ENCODE data around the gene LRCH4. TPM values are rescaled to one million over a fixed set of nuclear protein-coding genes. Genes with fewer than 3 reads are reported as not detected.

Gene LRCH4
- total RNA-seq, 2 experiments from 2014 or later, result 313 to 317 TPM

DNA sequence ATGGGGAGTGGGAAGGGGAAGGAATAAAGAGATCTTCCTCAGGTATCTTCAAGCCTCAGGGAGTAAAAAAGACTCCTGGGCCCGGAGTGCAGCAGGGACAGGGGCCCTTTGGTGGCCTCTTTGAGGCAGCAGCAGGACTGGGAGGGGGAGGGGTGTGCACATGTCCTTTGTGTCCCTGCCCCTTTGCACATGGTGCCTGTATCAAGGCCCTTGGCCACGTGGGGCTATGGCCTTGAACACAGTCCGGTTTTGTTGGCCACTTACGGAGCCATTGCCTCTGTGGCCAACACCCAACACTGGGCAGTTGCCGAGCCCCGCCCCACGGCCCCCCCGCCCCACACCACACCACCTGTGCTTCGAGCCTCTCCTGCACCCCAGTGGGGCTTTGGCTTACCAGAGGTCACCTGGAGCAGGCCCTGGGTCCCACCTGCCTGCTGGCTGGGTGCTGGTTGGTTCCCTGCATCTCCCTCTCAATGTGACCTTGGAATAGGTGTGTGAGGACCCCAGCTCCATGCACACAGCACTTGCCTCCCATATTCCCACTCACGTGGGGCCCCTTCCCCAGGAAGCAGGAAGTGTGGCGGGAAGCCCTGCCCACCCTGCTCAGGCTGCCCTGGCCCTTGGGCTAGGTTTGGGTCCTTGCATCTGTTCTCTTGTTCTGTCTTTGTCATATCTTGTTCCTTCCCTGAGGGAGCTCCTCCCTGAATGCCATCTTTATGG is 17.6 kb downstream of the LRCH4 start:
- H3K27ac Mint-ChIP-seq, result peak overlapping the region; percentile 72
- Histone ChIP-seq H3K27ac (ENCODE audit: low read depth in 1 of 2, low read length in 2 of 2) (peak overlapping the region in 1 of 2 donors; percentile 66), H3K4me3 (ENCODE audit: low read length) (no peak overlapping the region), H3K9me3 (ENCODE audit: control insufficient read depth in 1 of 2, insufficient read depth in 1 of 2, low read length in 2 of 2) (no peaks in the 10 kb centered on the region), H3K27me3 (ENCODE audit: control insufficient read depth in 1 of 2, insufficient read depth in 2 of 2, low read length in 2 of 2) (no peaks in the 10 kb centered on the region), H3K4me1 (ENCODE audit: insufficient read depth, low read length) (peaks cover 63% of the 10 kb centered on the region), H3K36me3 (ENCODE audit: insufficient read depth, low read length) (peaks cover 21% of the 10 kb centered on the region)
- DNase-seq (no peak), ATAC-seq (ENCODE audit: poor library complexity) (no peak)
- H3K36me3 Mint-ChIP-seq (ENCODE audit: low read depth), result peaks cover 22% of the 10 kb centered on the region
- no peaks in the 10 kb centered on the region for H3K9me3 Mint-ChIP-seq
- intact Hi-C loops (cut with DNase I, micrococcal nuclease), result no loop called here
- ChIA-PET POLR2A (interaction anchor here (0.6 to 6.6 kb wide), 6 partner anchors 17 to 140 kb away, joined by 3 to 92 read pairs (median 4); partner anchors contain the start of genes FBXO24, LRCH4 and ZCWPW1), CTCF (interaction anchor here (1.1 to 2.1 kb wide), 2 partner anchors 8 to 21 kb away, joined by 5 to 8 read pairs; no protein-coding TSS in a partner anchor)
- no peaks in the 10 kb centered on the region for H3K27me3 Mint-ChIP-seq
- H3K4me3 Mint-ChIP-seq, result no peak overlapping the region
- TF ChIP-seq, protein P1, sequence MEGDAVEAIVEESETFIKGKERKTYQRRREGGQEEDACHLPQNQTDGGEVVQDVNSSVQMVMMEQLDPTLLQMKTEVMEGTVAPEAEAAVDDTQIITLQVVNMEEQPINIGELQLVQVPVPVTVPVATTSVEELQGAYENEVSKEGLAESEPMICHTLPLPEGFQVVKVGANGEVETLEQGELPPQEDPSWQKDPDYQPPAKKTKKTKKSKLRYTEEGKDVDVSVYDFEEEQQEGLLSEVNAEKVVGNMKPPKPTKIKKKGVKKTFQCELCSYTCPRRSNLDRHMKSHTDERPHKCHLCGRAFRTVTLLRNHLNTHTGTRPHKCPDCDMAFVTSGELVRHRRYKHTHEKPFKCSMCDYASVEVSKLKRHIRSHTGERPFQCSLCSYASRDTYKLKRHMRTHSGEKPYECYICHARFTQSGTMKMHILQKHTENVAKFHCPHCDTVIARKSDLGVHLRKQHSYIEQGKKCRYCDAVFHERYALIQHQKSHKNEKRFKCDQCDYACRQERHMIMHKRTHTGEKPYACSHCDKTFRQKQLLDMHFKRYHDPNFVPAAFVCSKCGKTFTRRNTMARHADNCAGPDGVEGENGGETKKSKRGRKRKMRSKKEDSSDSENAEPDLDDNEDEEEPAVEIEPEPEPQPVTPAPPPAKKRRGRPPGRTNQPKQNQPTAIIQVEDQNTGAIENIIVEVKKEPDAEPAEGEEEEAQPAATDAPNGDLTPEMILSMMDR (IDR thresholded peaks at IDR 0.05), result no peak
- peaks cover 41% of the 10 kb centered on the region for H3K4me1 Mint-ChIP-seq (ENCODE audit: low read depth)

DNA sequence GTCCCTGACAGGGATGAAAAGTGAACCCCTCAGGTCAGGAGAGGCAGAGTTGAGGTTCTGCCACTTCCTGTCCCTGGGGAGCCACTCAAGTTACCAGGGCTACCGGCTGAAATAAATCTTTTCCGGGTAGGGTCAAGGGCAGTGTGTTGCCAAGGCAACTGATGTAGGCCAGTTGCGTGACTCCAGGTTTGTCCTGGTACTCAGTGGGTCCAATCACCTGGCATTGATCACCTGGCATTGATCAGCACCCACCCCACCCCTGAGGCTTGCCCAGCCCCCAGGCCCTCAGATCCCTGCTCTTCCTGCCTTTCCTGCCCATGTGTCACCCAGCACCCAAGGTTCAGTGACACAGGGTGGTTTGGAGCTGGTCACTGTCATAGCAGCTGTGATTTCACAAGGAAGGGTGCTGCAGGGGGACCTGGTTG is 18.2 kb downstream of the LRCH4 start:
- Histone ChIP-seq H3K27me3 (ENCODE audit: control insufficient read depth in 1 of 2, insufficient read depth in 2 of 2, low read length in 2 of 2) (no peaks in the 10 kb centered on the region), H3K4me3 (ENCODE audit: low read length) (no peak overlapping the region), H3K27ac (ENCODE audit: low read depth in 1 of 2, low read length in 2 of 2) (peak overlapping the region; percentile 23 to 34), H3K4me1 (ENCODE audit: insufficient read depth, low read length) (peaks cover 62% of the 10 kb centered on the region), H3K36me3 (ENCODE audit: insufficient read depth, low read length) (peaks cover 23% of the 10 kb centered on the region), H3K9me3 (ENCODE audit: control insufficient read depth in 1 of 2, insufficient read depth in 1 of 2, low read length in 2 of 2) (no peaks in the 10 kb centered on the region)
- Mint-ChIP-seq H3K27ac (peak overlapping the region; percentile 42), H3K4me3 (no peak overlapping the region), H3K4me1 (ENCODE audit: low read depth) (peaks cover 41% of the 10 kb centered on the region), H3K27me3 (no peaks in the 10 kb centered on the region), H3K36me3 (ENCODE audit: low read depth) (peaks cover 26% of the 10 kb centered on the region), H3K9me3 (no peaks in the 10 kb centered on the region)
- ChIA-PET CTCF (interaction anchor here (2.1 kb wide), 1 partner anchor 8 kb away, joined by 8 read pairs; no protein-coding TSS in a partner anchor), POLR2A (interaction anchor here (1.4 to 6.6 kb wide), 2 partner anchors 17 to 139 kb away, joined by 4 to 92 read pairs; partner anchors contain the start of genes FBXO24, LRCH4 and ZCWPW1)
- no peak for ATAC-seq (ENCODE audit: poor library complexity)
- DNase-seq, result no peak
- intact Hi-C loops (cut with DNase I, micrococcal nuclease), result no loop called here
- TF ChIP-seq, protein P1 (IDR thresholded peaks at IDR 0.05), result no peak

DNA sequence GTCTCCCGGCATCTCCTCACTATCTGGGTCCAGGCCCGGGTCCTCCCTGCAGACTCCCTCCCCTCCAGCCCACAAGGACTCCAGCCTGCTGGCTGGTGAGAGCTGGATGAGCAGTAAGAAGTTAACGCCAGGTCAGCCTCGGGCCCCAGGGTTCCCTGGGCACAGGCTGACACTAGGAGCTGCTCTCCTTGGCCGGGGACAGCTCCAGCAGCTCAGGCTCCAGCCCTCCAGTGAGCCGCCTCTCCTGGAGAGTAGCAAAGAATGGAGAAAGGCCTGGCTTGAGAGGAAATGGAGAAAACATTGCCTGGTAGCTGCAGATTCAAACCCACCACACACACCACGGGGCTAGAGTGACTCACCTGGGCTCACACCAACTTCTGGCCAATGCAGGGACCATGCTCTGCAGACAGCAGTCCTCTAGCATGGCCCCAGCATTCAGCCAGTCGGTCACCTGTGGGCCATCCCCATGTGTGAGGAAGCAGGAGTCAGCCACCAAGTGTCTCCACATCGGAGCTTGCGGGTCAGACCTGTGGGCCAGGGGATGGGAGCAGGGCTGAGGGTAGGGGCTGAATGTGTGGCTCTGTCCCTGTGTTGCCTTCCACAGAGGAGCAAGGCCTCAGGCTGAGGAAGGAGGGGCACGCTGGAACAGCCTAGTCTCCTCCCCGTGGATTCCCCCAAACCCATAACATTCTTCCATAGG is 18.7 kb downstream of the LRCH4 start:
- ChIA-PET POLR2A (interaction anchor here (6.6 kb wide), 1 partner anchor 18 kb away, joined by 92 read pairs; the partner anchor contains the start of genes FBXO24 and LRCH4), CTCF (interaction anchor here (1.3 kb wide), 1 partner anchor 158 kb away, joined by 4 read pairs; no protein-coding TSS in a partner anchor)
- intact Hi-C loops (cut with DNase I, micrococcal nuclease), result no loop called here
- peaks cover 38% of the 10 kb centered on the region for H3K4me1 Mint-ChIP-seq (ENCODE audit: low read depth)
- ATAC-seq (ENCODE audit: poor library complexity) (no peak), DNase-seq (no peak)
- TF ChIP-seq, protein P1 (IDR thresholded peaks at IDR 0.05), result no peak
- H3K4me3 Mint-ChIP-seq, result no peak overlapping the region
- peaks cover 24% of the 10 kb centered on the region for H3K36me3 ChIP-seq (ENCODE audit: insufficient read depth, low read length)
- H3K4me3 ChIP-seq (ENCODE audit: low read length), result no peak overlapping the region
- H3K27me3 ChIP-seq (ENCODE audit: control insufficient read depth in 1 of 2, insufficient read depth in 2 of 2, low read length in 2 of 2), result no peaks in the 10 kb centered on the region
- peak overlapping the region; percentile 42 for H3K27ac Mint-ChIP-seq
- no peaks in the 10 kb centered on the region for H3K27me3 Mint-ChIP-seq
- H3K27ac ChIP-seq (ENCODE audit: low read depth in 1 of 2, low read length in 2 of 2), result peak overlapping the region; percentile 23 to 34
- H3K4me1 ChIP-seq (ENCODE audit: insufficient read depth, low read length), result peaks cover 57% of the 10 kb centered on the region
- H3K9me3 ChIP-seq (ENCODE audit: control insufficient read depth in 1 of 2, insufficient read depth in 1 of 2, low read length in 2 of 2), result no peaks in the 10 kb centered on the region
- H3K9me3 Mint-ChIP-seq, result no peaks in the 10 kb centered on the region
- H3K36me3 Mint-ChIP-seq (ENCODE audit: low read depth), result peaks cover 28% of the 10 kb centered on the region
